HG03558 (cell line): ENCODE measurements around the gene PFN2.
"Not testable (repeated sequence)": the region's sequence is repeated elsewhere in the genome, so short reads cannot be mapped to it uniquely, and the experiment has no call there.

Experiments used
- ATAC-seq: cut with Tn5 transposase; IDR thresholded peaks from one replicate; pipeline ENCODE4 v1.9.1; 2021; ENCODE audit warnings: moderate number of reproducible peaks; ENCODE audit not compliant: unreplicated experiment; ENCODE audit errors: extremely low read depth

PFN2 gene

GRCh38 chr3:149970716-149971402, at the start of gene PFN2:
Gene PFN2 (minus strand): TSS chr3:149970895. CDS start chr3:149970856, 39 bp downstream.
- ATAC-seq, result peak; percentile 19

DNA sequence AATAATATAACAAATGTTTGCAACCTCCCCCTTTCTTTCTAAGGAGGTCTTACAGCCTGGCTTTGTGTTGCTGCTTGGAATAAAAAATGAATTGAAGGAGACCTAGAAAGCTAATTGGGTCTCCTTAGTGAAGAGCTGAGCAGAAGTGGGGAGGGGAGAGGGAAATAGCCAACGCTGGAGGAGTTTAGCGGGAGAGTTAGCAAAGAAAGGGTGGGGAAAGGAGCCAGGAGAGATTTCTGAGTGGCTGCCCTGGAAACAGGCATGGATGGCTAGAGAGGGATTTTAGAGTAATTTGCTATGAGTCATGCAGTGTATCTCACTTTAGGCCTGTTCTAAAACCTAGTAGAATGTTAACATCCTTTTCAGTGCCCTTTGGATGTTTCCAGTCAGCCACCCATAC, 45.2 kb upstream of the PFN2 start:
- ATAC-seq, result no peak

DNA sequence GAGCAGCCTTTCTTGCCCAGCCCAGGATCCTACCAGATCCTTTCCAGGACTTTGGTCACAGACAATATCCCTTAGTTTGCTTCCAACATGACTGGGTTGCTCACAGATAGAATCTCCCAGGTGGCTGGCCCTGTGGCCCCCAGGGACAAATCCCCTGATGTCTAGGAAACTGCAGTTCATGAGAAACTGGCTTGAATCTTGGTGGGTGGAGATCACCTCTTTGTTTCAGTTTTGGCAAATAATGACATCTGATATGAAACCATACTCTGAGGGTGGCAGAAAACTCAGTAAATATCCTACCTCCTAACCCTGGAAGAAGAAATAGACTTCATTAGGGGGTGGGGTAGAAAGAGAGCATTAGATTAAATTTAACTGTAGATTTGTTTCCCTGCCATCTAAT, 44.1 kb upstream of the PFN2 start:
- ATAC-seq, result no peak

- ATAC-seq, result no peak
Measured at GRCh38 chr3:150013801-150014200, 43.1 kb upstream of the PFN2 start.

GRCh38 chr3:150006794-150007193, 36.1 kb upstream of the PFN2 start:
- no peak for ATAC-seq

DNA sequence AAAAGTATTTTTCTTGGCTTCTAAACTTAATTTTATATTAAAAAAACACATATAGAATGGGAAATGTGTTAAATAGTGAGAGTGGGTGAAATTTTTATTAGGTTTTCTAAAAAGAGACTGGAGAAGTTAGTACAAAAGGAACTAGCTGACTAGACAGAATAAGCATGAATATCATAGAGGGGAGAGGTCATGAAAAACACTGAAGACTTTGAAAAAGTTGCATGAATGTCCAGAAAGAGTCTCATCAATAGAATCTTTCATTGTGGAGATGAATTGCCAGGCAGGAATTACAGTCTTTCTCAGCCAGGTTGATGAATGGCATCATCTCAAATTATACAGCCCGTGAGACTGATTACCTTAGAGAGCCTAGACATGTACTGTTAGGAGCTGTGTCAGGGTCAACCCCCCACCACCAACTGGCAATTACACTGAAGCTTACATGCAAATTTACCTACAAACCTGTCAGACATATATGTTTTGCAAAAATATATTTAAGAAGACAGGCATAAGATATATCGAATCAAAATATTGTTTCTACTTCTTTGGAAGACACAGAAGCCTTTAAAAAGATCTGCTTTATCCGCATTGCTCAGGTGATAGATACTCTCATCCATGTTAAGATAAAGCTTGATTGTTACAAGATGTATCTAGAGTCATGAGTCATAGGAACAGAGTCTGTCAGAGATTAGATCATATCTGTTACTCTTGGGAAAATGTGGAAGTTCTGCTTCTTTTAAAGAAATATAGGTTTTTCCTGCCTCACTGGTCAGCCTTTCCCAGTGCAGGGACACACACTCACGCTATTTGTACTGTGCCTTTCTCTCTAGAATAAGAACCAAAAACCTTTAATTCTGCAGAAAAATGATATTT, 34.8 kb upstream of the PFN2 start:
- ATAC-seq, result no peak

- no peak for ATAC-seq
Measured at GRCh38 chr3:150000641-150001040, 29.9 kb upstream of the PFN2 start.

GRCh38 chr3:149999421-149999820, 28.7 kb upstream of the PFN2 start:
- ATAC-seq, result no peak

- ATAC-seq, result no peak
Measured at GRCh38 chr3:149998946-149999345, 28.3 kb upstream of the PFN2 start.

- ATAC-seq, result no peak
Measured at GRCh38 chr3:149992416-149993058, 21.8 kb upstream of the PFN2 start.

GRCh38 chr3:149990423-149990948, 19.8 kb upstream of the PFN2 start:
- ATAC-seq, result no peak

DNA sequence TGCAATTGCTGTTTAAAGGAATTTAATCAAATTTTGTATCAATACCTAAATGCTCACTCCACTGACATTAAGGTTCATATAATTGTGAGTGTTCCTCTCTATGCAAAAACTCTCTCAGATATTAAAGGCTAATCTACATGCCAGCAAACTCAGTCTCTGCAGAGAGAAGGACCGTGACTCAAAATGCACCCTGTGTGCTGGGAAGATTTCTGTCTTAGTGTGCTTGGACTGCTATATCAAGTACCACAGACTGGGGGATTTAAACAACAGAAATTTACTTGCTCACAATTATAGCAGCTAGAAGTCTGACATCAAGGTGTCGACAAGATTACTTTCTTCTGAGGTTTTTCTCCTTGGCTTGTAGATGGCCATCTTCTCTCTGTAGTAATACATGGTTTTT, 18.6 kb upstream of the PFN2 start:
- ATAC-seq, result no peak

DNA sequence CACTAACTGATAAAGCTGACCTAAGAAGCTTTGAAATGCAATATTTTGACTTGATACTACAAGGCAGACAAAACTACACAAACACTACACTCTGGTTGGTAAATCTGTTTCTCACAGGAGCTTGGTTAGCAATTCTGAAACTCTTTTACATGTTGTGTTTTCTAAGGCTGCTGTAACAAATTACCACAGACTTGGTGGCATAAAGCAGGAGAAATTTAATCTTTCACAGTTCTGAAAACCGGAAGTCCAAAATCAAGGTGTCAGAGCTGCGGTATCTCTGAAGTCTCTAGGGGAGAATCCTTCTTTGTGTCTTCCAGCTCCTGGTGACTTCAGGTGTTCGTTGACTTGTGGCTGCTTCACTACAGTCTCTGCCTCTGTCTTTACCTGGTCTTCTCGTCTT, 12.9 kb upstream of the PFN2 start:
- no peak for ATAC-seq

- ATAC-seq, result not testable (repeated sequence)
Measured at GRCh38 chr3:149983053-149983452, 12.4 kb upstream of the PFN2 start.

GRCh38 chr3:149981979-149982378, 11.3 kb upstream of the PFN2 start:
- ATAC-seq, result not testable (repeated sequence)

GRCh38 chr3:149977386-149977785, 6.7 kb upstream of the PFN2 start:
- no peak for ATAC-seq

- ATAC-seq, result no peak
Measured at GRCh38 chr3:149975919-149976318, 5.2 kb upstream of the PFN2 start.

DNA sequence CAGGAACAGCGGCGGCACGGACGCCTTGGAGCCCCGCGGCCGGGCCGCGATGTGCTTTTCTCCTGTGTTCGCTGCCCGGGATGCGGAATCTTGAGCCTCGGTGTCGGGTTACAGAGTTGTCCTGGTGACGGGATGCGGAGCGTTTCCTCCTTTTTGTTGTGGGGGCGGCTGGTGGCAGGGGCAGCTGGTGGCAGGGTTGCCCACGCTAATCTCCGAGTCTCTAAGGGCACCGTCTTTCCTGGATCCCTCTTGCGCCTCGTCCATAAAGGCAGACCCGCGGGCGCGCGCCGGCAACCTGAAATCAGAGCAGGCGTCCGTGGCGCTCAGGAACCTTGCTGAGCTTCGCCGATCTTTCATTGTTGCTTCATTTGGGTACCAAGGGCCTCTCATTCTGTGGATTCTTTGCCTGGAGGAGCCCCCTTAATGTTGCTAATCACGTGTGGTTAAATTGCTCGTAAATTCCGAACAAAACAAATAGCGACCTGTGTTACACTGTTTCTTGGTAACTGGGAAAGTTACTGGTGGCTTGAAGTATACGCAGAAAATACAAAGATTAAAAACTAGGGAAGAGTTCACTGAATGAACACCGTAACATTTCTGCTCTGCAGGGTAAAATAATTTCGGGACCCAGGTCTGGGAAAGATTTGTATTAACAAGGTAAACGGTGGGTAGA, 844 bp upstream of the PFN2 start:
- no peak for ATAC-seq

DNA sequence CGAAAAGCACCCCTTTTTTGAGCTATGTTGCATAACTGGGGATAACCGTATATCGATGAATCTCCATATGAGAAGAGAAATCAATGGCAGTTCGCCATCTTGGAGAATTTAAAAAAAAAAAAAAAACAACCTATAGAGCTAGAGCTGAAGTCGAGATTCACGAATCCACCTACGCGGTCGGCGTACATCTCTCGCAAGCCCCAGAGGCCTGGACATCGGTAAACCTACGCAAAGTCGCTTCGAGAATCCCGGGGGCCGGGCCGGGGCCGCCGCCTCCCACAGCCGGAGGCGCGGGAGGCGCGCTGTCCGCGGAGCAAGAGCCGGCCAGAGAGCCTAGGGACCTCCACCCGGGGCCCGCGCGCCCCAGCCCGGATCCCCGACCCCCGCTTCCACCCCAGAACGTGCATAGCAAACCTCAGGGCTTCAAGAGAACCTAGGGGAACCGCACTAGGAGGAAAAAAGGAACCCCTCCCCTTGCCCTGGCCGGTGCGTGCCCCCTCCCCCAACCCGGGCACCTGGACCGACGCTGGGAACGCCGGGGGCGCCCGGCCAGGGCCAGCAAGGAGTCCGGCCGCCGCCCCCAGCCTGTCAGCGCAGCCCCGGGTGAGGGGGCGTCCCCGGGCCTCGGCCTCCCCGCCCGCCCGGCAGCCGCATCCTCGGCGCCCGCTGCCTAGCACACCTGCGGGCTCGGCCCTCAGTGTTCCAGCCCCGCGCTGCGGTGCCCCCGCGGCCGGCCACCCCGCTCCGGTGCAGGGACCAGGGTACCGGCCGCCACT, 567 bp downstream of the PFN2 start:
- peak; percentile 32 for ATAC-seq
